C4-2B (cell line): Measurements from ENCODE around the gene KIF26B.

Source experiments
- H3K27ac ChIP-seq: fragments of 450-650 bp; 2 replicates; pipeline ENCODE4 v1.5.1; 2017
- CTCF ChIP-seq: fragments of 450-650 bp; conservative IDR thresholded peaks from 2 replicates; pipeline ENCODE4 v1.5.1; 2017; ENCODE audit warnings: mild to moderate bottlenecking
- ZFX ChIP-seq: fragments of 450-650 bp; IDR thresholded peaks from 2 replicates; pipeline ENCODE4 v1.6.1; 2017

Gene KIF26B

GRCh38 chr1:245599371-245600174 is 444.8 kb downstream of the KIF26B start:
- TF ChIP-seq CTCF (no peak), ZFX (no peak)
- H3K27ac ChIP-seq, result no peak overlapping the region

- no peak for TF ChIP-seq ZFX
- TF ChIP-seq CTCF, result no peak
- no peak overlapping the region for H3K27ac ChIP-seq
Observed at GRCh38 chr1:245600658-245601057, 445.9 kb downstream of the KIF26B start.

- H3K27ac ChIP-seq, result no peak overlapping the region
- TF ChIP-seq CTCF, result no peak
- TF ChIP-seq ZFX, result no peak
Observed at GRCh38 chr1:245603311-245603865, 448.6 kb downstream of the KIF26B start.

- no peak overlapping the region for H3K27ac ChIP-seq
Observed at GRCh38 chr1:245604979-245605378, 450.2 kb downstream of the KIF26B start.

GRCh38 chr1:245605480-245606156 is 450.8 kb downstream of the KIF26B start:
- H3K27ac ChIP-seq, result no peak overlapping the region
- TF ChIP-seq CTCF, result no peak
- TF ChIP-seq ZFX, result no peak

More at GRCh38 chr1:245604979-245605378, 450.2 kb downstream of the KIF26B start:
- TF ChIP-seq CTCF, result no peak
- no peak for TF ChIP-seq ZFX

- TF ChIP-seq ZFX (no peak), CTCF (no peak)
- H3K27ac ChIP-seq, result no peak overlapping the region
Observed at GRCh38 chr1:245606157-245606725, 451.5 kb downstream of the KIF26B start.

GRCh38 chr1:245608271-245608670 is 453.5 kb downstream of the KIF26B start:
- H3K27ac ChIP-seq, result no peak overlapping the region
- no peak for TF ChIP-seq ZFX
- no peak for TF ChIP-seq CTCF
